ENCODE measurements around the gene MRPS35.

The MRPS35 gene

DNA sequence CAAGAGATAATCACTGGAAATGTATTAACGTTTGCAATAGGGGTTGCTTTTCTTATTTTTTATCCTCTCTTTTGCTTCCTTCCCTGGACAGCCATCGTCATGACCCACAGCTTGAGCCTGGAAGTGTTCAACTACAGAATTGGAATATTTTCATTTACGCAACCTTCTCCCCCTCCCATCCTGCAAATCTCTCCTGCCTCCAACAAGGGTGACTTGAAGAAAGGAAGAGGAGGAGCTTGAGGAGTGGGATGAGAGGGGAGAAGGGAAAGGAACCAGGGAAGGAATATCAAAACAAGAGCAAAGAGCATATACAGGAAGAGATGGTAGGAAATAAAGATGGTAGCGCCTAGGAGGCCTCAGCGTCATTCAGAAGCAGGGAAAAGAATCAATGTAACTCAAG, 71.0 kb downstream of the MRPS35 start:
- no peak overlapping the region; the same call in 1 of the 2 replicates for H3K27ac ChIP-seq
- TF ChIP-seq ZFX (IDR thresholded peaks at IDR 0.05; ENCODE audit: borderline replicate concordance) (no peak), CTCF (IDR thresholded peaks at IDR 0.05) (no peak)

DNA sequence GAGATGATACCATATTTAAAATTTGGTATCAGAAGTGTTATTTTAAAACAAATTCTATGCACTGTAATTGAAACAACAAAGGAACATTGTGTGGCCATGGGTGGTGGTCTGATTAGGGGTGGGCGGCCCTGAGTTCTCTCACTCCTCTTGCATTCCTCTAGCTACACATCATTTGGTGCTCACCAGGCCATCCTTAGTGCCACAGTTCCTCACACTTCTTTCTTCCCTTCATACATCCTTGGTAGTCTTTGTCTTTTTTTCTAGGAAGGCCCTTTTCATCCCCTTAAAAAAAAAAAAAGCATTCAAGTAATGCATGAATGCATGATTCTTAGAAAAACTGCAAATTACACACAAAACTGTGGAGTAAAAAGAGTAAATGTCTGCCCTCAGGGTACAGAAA, 71.8 kb downstream of the MRPS35 start:
- TF ChIP-seq CTCF (IDR thresholded peaks at IDR 0.05) (no peak), ZFX (IDR thresholded peaks at IDR 0.05; ENCODE audit: borderline replicate concordance) (no peak)
- H3K27ac ChIP-seq, result no peak overlapping the region

DNA sequence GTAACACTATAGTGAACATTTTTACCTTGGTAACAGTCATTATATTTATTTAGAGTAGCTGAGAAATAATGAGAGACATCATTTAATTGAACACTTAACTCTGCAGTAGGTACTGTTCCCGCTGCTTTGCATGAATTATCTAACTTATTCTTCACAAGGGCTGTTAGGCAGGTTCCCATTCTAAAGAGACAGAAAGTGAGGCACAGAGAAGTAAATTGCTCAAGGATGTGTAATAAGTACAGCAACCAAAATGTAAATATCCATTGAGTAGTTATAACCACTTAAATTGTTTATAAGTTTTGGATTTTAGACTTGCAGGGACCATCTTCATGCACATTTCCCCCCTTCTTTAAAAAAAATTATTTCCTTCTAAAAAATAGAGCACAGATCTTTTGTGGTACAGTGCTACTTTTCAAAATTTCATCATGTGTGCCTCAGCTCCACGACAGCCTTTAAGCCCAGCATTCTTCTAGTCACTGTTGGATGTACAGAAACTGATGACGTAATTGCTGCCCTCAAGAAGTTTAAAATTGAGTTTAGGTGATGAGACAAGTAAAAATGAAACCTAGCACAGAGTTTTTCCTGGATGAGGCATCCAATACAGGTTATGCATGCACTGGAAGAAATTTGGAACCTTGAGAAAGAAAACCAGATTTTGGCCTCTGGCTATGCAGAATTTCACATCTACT, 75.4 kb downstream of the MRPS35 start:
- TF ChIP-seq ZFX (IDR thresholded peaks at IDR 0.05; ENCODE audit: borderline replicate concordance) (no peak), CTCF (IDR thresholded peaks at IDR 0.05) (no peak)
- H3K27ac ChIP-seq, result no peak overlapping the region

GRCh38 chr12:27787559-27787958, 76.9 kb downstream of the MRPS35 start:
- no peak overlapping the region for H3K27ac ChIP-seq
- TF ChIP-seq CTCF (IDR thresholded peaks at IDR 0.05) (no peak), ZFX (IDR thresholded peaks at IDR 0.05; ENCODE audit: borderline replicate concordance) (no peak)

DNA sequence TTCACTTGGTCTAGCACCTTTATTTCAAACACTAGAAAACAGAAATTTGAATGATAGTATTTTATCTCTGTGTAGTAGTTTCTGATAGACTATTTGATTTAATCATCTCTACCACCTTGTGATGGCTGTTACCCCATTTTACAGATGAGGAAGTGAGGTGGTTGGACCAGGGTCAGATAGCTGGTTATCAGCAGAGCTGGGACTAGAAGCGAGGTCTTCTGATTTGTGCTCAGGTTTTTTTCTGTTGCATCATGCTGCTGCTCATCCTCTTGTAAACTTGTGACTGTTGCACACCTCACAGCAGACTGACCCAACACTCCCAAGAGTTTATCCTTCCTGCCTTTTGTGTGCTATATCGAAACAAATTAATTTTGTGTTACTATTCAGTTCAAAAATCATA, 79.5 kb downstream of the MRPS35 start:
- H3K27ac ChIP-seq, result no peak overlapping the region
- TF ChIP-seq ZFX (IDR thresholded peaks at IDR 0.05; ENCODE audit: borderline replicate concordance), result no peak
- TF ChIP-seq CTCF (IDR thresholded peaks at IDR 0.05), result no peak

- no peak overlapping the region; the same call in 1 of the 2 replicates for H3K27ac ChIP-seq
- TF ChIP-seq ZFX (IDR thresholded peaks at IDR 0.05; ENCODE audit: borderline replicate concordance), result no peak
- no peak for TF ChIP-seq CTCF (IDR thresholded peaks at IDR 0.05)
These were observed 84.4 kb downstream of the MRPS35 start for GRCh38 chr12:27794818-27795584.

DNA sequence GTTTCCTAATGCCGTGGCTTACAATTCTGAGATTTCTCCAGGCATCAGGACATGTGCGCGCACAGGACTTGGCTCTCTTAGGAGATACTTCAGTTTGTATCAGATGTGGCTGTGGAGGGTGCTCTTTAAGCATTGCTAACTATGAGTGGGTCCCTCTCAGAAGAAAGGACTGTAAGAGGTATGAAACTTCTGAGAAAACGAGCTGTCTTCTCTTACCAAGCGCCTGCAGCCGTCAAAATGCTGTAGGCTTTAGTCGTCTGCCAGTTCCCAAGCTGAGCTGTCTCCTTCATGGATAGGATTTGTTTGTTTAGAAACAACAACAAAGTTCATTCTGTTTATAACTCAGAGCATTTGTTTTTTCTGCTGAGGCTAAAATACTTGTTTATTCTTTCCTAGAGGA, 85.5 kb downstream of the MRPS35 start:
- no peak overlapping the region for H3K27ac ChIP-seq
- no peak for TF ChIP-seq ZFX (IDR thresholded peaks at IDR 0.05; ENCODE audit: borderline replicate concordance)
- no peak for TF ChIP-seq CTCF (IDR thresholded peaks at IDR 0.05)

Measured in 22Rv1 (cell line).